ENCODE measurements around the gene NDFIP1.

NDFIP1 gene

DNA sequence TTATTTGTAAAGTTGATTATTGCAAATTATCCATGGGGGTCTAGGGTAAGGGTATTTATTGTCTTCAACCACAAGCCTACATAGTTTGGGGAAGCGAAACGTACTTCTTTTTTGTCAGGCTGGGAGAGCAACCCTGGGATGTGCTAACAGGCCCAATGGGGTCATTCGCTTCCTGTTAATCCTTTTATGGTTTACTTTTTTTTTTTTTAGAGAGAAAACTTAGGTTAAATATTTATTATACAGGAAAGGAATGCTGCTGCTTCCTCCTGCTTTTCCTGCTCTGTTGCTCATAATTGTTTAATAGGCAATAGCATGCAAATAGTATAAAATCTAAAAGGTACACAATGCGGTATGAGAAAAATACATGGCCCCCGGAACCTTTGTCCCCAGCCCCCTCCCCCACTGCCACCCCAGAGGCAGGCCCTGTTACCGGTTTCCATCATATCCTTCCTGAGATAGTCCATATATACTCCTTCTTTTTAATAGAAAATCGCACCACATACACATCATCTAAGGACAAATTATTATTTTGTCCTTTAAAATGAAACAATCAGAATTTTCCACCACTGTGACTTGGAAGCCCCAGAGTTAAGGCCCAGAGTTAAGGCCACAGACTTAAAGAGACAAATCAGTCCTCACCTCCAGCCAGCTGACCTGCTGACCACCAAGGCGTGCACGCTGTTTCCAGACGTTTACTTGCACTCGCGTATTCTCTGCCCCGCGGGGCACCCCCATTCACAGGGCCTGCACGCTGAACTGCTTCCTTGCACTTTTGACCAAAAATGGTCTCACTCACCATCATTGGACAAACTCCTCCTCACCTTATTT is 83.9 kb downstream of the NDFIP1 start:
- DNase-seq = no peak

DNA sequence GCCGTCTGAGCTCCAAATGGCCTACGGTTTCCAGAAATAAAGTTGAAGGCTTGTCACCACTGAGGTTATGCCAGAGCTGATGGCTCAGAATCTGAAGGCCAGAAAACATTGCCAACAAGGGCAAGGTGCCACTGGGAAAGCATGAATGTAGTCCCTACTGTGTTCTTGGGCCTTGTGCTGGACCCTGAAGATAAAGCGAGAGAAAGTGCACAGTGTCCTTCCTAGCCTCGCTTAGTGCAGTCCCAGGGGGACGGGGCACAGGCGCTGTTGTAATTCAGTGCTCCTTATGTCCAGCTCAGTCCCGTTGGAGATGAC is 84.5 kb downstream of the NDFIP1 start:
- no peak for DNase-seq

GRCh38 chr5:142197098-142197497 is 88.5 kb downstream of the NDFIP1 start:
- no peak for DNase-seq

DNA sequence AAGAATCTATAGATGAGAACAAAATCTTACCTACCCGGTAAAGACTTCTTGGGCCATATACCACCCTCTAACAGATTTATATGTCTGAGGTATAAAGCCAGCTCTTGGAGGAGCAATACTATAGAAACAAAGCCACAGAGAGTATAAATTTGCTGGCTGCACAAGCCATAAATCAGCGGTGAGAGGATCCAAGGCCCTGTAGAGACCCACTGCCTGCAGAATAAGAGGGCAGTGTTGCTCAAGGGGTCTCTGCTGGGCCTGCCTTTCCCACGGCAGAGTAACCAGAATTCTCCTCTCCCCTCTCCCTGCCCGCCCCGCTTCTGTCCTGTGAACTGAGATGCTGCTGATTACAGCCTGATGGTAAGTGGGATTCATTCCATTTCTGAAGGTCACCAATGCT is 89.2 kb downstream of the NDFIP1 start:
- DNase-seq = no peak

GRCh38 chr5:142199388-142199787 is 90.8 kb downstream of the NDFIP1 start:
- no peak for DNase-seq

DNA sequence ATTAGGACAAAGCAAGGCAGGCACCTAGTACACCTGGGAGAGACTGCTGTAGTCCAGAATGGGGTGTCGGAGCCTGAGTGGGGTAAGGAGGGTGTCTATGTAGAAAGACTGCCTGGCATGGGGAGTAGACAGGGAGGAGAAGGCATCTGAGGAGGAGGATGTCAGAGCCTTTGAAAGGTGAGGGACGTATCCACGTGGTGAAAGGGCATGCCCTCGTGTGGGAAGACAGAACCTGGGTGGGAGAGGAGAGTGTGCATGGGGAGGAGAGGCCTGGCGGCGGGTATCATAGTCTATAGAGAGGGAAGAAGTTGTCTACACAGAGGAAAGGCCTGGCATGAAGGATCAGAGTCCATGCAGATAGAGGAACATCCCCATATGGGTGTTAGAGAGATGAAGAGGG is 91.8 kb downstream of the NDFIP1 start:
- no peak for DNase-seq

- DNase-seq = no peak
Observed at GRCh38 chr5:142201471-142201887, 92.9 kb downstream of the NDFIP1 start.

DNA sequence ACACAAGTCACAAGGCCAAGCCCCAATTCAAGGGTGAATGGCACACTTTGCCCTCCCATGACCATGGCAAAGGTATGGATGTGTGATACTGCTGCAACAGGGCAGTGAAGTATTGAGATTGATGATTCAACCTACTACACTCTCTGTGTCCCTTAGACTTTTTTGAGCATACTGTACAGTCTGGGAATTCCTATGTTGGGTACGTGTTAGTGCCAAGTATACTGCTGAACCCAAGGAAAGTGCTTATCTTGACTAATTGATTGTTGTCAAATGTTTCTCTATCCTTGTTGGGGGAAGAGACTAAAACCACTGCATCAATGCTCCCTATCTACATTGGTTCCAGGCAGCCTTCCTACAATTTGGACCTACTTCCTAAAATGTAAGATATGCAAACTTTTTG is 93.7 kb downstream of the NDFIP1 start:
- no peak for DNase-seq
